ENCODE results near the gene MICAL3. TPM values are rescaled to one million over a fixed set of nuclear protein-coding genes. Genes with fewer than 3 reads are reported as not detected.
A peak's percentile ranks its signal among the peaks of the same experiment; 100 is the strongest.

The MICAL3 gene
- total RNA-seq, 1 donor from 2014 or later, result 103 TPM

DNA sequence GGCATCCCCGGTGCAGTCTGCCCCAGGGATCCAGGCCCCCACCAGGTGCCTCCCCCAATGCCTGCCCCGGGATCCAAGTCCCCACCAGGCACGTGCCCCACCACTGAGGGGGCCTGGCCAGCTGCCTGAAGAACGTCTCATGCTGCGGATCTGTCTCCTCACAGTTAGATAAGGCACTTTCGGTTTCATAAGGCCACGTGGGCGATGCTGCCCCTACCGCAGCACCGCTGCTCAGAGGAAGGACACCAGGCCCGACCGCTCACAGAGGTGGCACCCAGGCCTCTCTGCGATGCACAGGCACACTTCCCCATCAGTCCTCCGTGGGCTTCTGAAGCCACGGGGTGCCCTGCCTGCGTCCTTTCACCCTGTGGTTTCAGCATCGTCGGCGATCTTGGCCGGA is 182.0 kb downstream of the MICAL3 start:
- no peak for DNase-seq (ENCODE audit: low spot score in 2 of 2, unreplicated experiment in 2 of 2)
- peaks cover 10% of the 10 kb centered on the region for H3K4me1 Mint-ChIP-seq
- H3K4me3 Mint-ChIP-seq, result no peak overlapping the region
- H3K9me3 Mint-ChIP-seq, result no peaks in the 10 kb centered on the region
- H3K36me3 Mint-ChIP-seq, result peaks cover 5% of the 10 kb centered on the region
- no peaks in the 10 kb centered on the region for H3K27me3 Mint-ChIP-seq (ENCODE audit: low read depth)
- H3K27ac Mint-ChIP-seq, result no peak overlapping the region
- TF ChIP-seq, protein P1, sequence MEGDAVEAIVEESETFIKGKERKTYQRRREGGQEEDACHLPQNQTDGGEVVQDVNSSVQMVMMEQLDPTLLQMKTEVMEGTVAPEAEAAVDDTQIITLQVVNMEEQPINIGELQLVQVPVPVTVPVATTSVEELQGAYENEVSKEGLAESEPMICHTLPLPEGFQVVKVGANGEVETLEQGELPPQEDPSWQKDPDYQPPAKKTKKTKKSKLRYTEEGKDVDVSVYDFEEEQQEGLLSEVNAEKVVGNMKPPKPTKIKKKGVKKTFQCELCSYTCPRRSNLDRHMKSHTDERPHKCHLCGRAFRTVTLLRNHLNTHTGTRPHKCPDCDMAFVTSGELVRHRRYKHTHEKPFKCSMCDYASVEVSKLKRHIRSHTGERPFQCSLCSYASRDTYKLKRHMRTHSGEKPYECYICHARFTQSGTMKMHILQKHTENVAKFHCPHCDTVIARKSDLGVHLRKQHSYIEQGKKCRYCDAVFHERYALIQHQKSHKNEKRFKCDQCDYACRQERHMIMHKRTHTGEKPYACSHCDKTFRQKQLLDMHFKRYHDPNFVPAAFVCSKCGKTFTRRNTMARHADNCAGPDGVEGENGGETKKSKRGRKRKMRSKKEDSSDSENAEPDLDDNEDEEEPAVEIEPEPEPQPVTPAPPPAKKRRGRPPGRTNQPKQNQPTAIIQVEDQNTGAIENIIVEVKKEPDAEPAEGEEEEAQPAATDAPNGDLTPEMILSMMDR (IDR thresholded peaks at IDR 0.05; ENCODE audit: unreplicated experiment), result no peak

DNA sequence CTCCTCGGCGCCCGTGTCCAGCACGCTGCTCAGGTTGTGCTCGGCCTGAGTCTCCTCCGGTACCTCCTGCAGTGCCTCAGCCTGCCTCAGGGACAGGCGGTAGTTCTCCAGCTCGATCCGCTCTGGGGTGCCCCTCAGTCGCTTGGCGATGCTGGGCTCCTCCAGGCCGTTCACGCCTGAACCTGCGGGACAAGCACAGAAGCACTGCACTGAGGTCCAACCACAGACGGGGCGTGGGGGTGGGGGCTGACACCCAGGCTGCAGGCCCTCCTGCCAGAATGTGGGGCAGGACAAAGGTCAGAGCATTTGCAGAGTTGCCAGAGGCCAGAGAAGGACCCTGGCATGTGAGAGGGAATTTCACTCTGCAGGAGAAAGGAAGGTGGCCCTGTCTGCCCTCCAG is 182.5 kb downstream of the MICAL3 start:
- Mint-ChIP-seq H3K9me3 (no peaks in the 10 kb centered on the region), H3K27ac (no peak overlapping the region), H3K4me3 (no peak overlapping the region), H3K27me3 (ENCODE audit: low read depth) (no peaks in the 10 kb centered on the region), H3K4me1 (peaks cover 15% of the 10 kb centered on the region), H3K36me3 (peaks cover 5% of the 10 kb centered on the region)
- DNase-seq (ENCODE audit: low spot score in 2 of 2, unreplicated experiment in 2 of 2), result no peak
- TF ChIP-seq, protein P1 (IDR thresholded peaks at IDR 0.05; ENCODE audit: unreplicated experiment), result no peak

DNA sequence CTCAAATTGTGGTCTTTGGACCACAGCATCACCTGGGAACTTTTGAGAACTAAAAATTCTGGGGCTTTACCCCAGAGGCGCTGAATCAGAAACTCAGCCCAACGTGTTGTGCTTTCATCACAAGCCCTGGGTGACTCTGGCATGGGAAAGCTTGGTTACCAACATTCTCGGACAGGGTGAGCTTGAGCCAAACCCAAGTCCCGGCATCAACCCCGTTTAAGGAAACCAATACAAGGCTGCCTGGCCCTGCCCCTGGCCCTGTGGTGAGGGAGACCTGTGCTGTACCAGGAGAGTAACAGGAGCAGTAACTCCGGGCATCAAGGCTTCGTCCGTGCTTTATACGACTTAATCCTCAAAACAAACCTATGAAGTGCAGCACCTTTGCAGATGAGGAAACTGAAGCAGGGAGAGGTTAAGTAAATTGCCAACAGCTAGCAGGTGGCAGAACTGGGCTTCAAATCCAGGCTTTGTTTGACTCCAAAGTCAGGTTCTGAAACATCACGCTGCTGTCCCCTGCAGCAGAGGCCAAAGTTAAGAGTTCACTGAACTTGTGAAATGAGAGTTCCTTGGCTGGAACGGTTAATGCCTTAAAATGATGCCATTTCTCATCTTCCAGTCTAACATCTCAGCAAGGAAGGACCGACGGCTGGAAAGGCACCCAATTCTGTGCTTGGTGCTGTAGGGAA is 186.0 kb downstream of the MICAL3 start:
- TF ChIP-seq, protein P1 (IDR thresholded peaks at IDR 0.05; ENCODE audit: unreplicated experiment), result no peak
- no peak overlapping the region for H3K27ac Mint-ChIP-seq
- no peaks in the 10 kb centered on the region for H3K27me3 Mint-ChIP-seq (ENCODE audit: low read depth)
- DNase-seq (ENCODE audit: low spot score in 2 of 2, unreplicated experiment in 2 of 2), result no peak
- peaks cover 5% of the 10 kb centered on the region for H3K36me3 Mint-ChIP-seq
- no peaks in the 10 kb centered on the region for H3K9me3 Mint-ChIP-seq
- H3K4me3 Mint-ChIP-seq, result no peak overlapping the region
- peaks cover 20% of the 10 kb centered on the region for H3K4me1 Mint-ChIP-seq

DNA sequence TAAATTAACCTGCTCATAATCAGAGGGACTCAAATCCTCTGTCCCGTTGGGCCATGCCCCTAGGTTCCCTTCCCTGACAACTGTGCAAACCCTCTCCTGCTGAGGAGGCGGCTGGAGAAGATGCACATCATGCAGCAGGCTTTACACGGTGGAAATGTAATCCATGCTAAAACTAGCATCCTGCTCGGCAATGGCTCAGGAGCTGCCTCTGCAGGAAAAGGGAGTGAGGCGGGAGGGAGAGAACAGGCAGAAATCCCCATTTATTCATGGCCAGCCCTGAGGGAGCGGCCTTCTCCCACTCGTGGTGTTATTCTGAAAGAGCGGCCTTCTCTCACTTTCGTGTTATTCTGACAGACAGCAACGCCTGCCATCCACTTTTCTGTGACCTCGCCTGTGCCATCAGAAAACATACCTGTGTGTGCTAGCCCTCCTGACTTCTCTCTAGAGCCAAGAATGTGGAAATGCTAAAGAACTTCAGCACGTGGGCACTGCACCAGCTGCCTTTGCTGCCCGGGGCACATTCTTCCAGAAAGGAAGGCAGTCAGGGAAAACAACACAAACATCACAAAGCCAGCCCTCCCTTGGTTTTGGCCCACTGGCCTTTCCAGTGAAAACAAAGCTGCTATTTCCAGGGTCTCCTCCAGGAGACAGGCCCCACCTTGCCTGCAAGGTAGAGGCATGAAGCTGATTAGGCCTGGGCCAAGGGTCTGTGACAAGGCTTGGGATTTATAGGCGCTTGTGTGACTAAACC is 187.2 kb downstream of the MICAL3 start:
- DNase-seq (ENCODE audit: low spot score in 2 of 2, unreplicated experiment in 2 of 2), result no peak
- Mint-ChIP-seq H3K4me3 (no peak overlapping the region), H3K27me3 (ENCODE audit: low read depth) (no peaks in the 10 kb centered on the region), H3K9me3 (no peaks in the 10 kb centered on the region), H3K27ac (peak overlapping the region; percentile 78), H3K4me1 (peaks cover 20% of the 10 kb centered on the region), H3K36me3 (peaks cover 5% of the 10 kb centered on the region)
- TF ChIP-seq, protein P1 (IDR thresholded peaks at IDR 0.05; ENCODE audit: unreplicated experiment), result no peak

DNA sequence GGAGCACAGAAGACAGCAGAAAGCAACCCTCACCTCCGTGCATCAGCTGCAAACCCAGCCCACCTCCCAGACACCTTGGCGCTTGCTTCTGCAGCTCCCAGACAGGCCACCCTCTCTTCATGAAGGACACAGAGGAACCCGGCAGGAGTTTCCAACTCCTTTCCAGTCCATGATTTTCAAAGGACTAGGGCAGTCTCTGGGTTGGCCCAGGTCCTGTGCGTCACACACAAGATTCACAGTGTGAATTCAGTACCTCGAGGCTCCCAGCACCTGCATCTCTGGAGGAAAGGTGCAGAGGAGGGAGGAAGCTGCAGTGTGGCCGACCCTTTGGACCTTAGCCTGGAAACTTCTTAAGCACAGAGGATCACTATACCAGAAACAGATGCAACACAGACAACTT is 189.1 kb downstream of the MICAL3 start:
- Mint-ChIP-seq H3K4me1 (peaks cover 20% of the 10 kb centered on the region), H3K4me3 (no peak overlapping the region), H3K9me3 (no peaks in the 10 kb centered on the region), H3K27me3 (ENCODE audit: low read depth) (no peaks in the 10 kb centered on the region), H3K36me3 (peaks cover 6% of the 10 kb centered on the region), H3K27ac (no peak overlapping the region)
- TF ChIP-seq, protein P1 (IDR thresholded peaks at IDR 0.05; ENCODE audit: unreplicated experiment), result no peak
- DNase-seq (ENCODE audit: low spot score in 2 of 2, unreplicated experiment in 2 of 2), result no peak

All from mesothelial cell of epicardium (in vitro differentiated cells).